UCSD-AML1 (cell line): ENCODE results near the gene STK36.

Experiments
- DNase-seq: peaks from one replicate; lab custom pipeline; 2025; ENCODE audit not compliant: unreplicated experiment; lab: John Stamatoyannopoulos, UW

Gene STK36

GRCh38 chr2:218745559-218746469 lies 73.9 kb downstream of the STK36 start:
- DNase-seq, result no peak

- DNase-seq, result no peak
Measured at GRCh38 chr2:218746470-218746795, 74.5 kb downstream of the STK36 start.

- DNase-seq, result no peak
Measured at GRCh38 chr2:218746960-218747359, 75.1 kb downstream of the STK36 start.

- no peak for DNase-seq
Measured at GRCh38 chr2:218748741-218749441, 77.0 kb downstream of the STK36 start.
